Activated gamma-delta T cell (primary cell): ENCODE results near the gene HNRNPUL1.
A peak's percentile ranks its signal among the peaks of the same experiment; 100 is the strongest.
"Not testable (repeated sequence)": the region's sequence is repeated elsewhere in the genome, so short reads cannot be mapped to it uniquely, and the experiment has no call there.

Experiments used
- DNase-seq: peaks from one replicate; lab custom pipeline; 2025; lab: John Stamatoyannopoulos, UW

Gene HNRNPUL1

DNA sequence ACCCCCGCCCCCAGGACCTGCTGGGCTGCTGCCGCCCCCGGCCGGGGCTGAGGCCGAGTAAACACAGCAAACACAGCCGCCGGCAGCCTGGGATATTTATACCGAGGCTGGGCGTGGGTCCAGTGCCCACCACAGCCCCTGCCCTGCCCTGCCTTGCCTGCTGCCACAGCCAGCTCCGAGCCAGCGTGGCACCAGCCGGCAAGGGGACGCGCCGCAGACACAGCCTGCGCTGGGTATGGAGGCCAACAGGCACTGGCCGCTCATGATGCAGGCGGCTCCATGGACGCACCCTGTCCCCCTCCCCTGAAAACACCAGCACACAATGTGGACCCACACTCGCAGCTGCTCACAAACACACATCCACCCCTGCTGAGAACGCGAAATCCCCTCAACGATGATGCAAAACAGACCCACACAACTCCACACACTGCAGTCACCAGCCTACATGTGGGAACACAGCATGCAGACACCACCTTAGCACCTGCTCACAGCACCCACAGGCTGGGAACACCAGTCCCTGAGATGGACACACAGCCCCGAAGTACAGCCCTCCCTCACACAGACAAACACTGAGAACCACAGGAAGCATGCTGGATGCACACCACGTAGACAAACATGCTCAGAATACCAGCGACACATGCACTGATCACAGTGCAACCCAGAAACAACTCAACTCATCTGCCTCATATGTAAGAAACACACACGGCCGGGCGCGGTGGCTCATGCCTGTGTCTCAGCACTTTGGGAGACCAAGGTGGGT is 62.0 kb downstream of the HNRNPUL1 start:
- no peak for DNase-seq

DNA sequence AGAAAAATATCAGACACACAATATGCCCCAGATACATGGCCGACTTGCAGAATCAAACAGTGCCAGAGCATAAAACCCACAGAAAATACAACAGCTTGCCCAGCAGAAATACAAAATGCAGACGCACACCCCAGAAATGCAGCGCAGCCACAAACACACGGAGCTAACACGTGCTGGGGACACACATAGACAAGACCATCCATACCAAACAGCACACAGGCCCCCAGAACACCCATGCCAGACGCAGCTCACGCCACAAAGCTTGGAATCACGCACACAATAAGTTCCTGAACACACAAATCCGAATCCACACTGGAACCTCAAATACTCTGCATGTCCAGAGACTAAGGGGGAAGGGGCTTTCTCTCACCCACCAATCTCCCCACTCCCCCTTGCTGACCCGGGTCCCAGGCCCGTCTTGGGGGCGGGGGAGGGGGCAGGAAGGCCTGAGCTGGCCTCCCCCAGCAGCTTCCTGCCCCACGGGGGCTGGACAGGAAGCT is 63.0 kb downstream of the HNRNPUL1 start:
- no peak for DNase-seq

DNA sequence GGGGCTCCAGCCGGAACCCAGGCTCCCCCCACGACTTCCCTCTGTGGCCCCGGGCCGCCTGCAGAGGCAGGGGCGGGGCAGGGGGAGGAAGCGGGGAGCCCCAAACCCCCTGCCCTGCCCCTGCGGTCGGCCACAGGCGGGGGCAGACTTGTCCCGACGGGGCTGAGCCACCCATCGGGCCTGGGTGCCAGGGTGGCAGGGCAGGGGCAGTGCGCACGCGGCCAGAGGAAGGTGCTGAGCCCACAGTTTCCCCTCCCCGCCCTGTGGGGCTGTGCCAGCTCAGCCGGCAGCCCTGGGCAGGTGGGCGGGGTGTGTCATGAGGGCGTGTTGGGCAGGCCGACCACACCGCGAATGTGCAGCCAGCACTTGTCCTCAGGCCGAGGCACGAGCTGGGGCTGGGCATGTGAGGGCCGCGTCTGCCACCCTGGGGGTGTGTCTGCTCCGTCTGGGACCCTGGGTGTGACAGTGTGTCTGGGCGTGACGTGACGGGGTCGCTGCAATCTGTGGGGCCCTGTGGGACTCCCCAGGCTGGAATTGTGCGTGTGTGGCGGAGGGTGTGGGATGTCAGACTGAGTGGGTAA is 63.5 kb downstream of the HNRNPUL1 start:
- peak; percentile 97 for DNase-seq

DNA sequence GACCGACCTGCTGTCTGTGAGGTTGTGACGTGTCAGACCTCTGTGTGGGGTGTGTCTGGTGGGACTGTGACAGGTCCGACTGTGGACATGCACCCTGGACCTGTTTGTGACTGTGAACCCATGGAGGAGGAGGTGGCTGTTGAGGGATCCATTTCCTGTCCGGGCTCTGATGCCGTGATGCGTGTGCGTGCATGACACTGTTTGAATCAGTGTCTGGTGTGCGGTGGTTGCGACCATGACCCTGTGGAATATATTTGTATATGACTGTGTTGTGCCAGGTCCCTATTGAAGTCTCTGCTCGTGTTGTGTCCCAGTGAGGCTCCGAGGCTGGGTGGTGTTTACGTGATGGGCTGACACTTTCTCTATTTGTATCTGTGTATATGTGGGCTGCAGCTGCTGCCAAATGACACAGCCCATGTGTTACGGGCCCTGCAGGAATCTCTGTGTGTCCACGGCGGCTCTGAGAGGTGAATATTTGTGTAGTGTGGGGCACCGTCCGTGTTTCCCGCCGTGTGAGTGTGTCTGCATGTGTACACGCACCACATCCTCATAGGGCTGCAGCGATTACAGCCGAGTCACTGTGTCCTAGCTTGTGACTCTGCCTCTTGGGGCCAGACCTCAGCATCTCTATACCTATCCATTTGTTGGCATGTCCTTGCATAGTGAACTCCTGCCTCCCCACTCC is 64.1 kb downstream of the HNRNPUL1 start:
- no peak for DNase-seq

DNA sequence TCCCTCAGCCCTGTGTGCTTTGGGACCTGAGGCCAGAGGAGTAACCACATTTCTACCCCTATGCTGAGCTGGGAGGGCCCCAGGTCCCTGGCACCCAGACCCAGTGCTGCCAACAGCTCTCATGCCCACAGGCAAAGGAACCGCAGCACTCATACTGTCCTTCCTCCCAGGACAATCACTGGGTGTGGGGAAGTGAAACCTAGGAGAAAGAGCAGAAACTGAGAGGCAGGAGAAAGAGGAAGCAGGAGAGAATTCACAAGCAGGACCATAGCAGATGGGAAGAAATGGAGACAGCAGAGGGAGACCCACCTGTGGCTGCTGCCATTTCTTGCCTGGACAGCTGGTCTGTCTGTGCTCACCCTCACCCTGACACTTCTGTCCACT is 64.7 kb downstream of the HNRNPUL1 start:
- no peak for DNase-seq

DNA sequence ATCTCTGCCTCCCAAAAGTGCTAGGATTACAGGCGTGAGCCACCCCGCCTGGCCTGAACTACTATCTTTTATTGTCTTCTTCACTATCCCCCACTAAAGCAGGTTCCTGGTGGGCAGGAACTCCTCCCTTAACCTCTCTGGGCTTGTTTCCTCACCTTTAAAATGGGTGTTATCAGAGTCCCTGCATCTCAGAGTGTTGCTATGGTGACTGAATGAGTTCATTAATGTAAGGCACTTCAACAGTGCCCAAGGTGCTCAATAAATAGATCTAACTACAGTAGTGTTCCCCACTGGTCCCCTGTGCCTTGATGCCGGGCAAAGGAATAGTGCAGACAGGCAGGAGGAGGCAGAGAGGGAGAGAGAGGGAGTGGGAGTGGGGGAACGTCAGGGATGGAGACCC is 66.3 kb downstream of the HNRNPUL1 start:
- DNase-seq, result no peak

DNA sequence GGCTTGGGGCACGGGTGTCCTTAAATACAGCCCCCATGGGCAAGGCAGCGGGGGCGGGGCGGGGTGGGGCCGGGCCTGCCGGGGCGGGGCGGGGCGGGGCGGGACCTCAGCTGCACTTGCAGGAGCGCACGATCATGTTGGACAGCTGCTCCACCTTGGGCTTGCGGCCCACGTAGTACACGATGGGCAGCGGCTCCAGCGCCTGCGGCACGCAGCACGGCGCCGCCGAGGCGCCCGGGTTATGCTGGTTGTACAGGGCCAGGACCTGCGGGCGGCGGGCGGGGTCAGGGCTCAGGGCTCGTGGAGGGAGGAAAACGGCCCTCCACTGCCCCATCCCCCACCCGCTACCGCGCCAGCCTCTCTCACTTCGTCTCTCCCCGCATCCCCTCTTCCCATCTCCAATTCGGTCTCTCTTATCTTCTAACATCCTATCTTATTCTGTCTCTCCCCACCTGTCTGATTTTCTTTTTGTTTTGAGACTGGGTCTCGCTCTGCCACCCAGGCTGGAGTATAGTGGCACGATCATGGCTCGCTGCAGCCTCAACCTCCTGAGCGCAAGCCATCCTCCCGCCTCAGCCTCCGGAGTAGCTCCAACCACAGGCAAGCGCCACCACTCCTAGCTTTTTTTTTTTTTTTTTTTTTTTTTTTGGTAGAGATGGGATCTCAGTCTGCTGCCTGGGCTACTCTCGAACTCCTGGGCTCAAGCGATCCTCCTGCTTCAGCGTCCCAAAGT is 66.9 kb downstream of the HNRNPUL1 start:
- no peak for DNase-seq

DNA sequence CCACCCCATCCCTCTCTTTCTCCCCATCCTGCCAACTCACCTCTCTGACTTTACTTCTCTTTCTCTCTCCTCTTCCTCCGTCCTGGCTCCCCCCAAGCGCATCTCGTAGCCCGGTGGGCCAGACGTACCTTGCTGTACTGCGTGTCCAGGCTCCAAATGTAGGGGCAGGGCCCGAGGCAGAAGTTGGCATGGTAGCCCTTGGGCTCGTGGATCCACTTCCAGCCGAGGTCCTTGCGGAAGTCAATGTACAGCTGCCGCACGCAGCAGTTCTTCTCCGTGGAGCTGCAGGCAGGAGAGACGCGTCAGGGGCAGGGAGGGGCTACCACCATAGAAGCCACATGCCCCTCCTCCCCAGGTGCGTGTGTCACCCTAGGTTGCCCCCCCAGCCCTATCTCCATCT is 67.8 kb downstream of the HNRNPUL1 start:
- DNase-seq, result no peak

DNA sequence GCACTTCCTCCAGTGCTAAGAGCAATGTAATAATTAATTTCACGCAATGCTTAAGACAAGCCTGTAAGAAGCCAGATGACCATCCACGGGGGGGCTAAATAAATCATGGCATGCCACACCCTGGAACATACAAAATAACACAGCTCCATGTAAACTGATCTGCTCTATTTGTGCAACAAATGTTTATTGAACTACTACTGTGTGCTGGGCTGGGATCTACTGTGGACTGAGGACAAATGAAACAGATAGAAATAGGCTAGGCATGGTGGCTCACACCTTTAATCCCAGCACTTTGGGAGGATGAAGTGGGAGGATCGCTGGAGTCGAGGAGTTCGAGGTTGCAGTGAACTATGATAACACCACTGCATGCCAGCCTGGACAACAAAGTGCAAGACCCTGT is 68.3 kb downstream of the HNRNPUL1 start:
- no peak for DNase-seq

DNA sequence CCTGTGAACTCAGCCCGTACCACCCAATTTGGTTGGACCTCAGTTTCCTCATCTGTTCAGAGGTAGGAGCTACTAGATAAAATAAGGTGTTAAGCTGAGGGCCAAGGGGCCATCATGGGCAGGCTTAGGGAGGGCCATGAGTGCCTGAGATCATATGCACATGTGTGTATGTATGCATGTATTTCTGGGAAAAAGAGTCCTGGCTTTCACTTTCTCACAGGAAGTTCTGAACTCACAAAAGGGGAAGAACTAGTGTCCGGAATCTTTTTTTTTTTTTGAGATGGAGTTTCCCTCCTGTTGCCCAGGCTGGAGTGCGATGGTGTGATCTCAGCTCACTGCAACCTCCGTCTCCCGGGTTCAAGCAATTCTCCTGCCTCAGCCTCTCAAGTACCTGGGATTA is 70.6 kb downstream of the HNRNPUL1 start:
- DNase-seq, result no peak

DNA sequence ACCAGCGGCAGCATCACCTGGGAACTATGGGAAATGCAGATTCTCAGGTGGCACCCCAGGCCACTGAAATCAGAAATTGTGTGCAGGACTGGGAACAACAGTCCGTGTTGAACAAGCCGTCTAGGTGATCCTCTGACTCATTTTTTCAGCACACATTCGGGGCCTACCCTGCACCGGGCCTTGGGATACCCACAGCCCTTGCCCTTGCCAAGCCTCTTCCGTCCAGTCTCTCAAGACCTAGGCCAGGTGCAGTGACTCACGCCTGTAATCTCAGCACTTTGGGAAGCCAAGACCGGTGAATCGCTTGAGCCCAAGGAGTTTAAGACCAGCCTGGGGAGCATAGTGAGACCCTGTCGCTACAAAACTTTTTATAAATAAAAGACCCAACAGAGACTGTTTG is 71.3 kb downstream of the HNRNPUL1 start:
- DNase-seq, result no peak

DNA sequence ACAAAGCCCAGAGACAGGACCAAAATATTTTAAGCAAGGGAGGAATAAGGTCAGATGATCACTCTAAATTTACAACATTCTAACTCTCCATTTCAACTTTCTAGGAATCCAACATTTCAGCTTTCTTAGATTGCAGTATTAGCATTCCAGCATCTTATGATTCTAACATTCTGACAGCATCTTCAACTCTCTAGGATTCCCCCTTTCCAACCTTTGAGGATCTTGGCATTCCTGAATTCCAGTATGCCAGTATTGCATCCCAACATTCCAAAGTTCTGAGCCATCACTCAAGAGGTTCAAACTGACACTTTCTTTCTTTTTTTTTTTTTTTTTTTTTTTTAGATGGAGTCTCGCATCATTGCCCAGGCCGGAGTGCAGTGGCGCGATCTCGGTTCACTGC is 75.8 kb downstream of the HNRNPUL1 start:
- DNase-seq, result no peak

DNA sequence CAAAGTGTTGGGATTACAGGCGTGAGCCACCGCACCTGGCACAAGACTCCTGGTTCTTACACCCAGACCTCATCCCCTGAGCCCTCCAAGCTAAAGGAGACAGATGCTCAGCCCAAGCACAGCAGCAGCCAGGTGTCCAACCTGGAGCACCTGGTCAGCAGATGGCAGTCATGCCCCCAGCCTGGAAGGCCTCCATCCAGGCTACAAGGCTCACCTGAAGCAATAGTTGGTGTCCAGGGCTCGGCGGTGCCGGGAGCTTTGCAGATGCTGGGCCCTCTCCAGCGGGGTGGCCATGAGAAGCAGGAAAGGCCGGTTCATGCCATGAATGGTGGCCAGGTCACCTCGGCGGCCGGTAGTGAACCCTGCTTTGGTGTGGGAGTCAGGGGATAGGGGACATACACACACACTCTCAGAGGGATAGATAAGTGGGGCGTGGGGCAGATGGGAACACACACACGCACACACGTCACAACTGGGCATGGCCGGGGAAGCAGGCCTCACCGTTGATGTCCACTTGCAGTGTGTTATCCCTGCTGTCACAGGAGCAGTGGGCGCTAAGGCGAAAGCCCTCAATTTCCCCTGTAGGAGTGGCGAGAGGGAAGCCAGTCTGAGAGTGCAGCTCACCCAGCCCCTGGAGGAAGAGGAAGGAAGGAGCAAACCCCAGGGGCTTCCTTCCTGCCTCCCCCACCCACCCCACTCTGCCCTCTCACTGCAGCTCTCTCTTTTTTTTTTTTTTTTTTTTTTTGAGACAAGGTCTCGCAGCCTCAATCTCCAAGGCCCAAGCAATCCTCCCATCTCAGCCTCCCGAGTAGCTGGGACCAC is 77.7 kb downstream of the HNRNPUL1 start:
- no peak for DNase-seq

DNA sequence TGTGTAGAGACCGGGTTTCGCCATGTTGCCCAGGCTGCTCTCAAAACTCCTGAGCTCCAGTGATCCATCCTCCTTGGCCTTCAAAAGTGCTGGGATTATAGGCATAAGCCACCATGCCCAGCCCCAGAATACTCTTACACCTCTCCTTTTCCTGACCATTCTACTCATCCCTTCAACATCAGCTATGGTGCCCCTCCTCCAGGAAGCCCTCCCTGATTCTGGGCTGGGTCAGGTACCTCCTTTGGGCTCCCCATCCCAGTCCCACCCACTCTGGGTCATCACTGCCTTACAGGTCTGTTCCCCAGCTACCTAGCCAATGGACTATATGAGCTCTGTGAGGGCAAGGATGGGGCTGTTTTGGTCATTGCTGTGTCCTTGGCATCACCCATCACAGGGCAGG is 80.0 kb downstream of the HNRNPUL1 start:
- DNase-seq, result no peak

DNA sequence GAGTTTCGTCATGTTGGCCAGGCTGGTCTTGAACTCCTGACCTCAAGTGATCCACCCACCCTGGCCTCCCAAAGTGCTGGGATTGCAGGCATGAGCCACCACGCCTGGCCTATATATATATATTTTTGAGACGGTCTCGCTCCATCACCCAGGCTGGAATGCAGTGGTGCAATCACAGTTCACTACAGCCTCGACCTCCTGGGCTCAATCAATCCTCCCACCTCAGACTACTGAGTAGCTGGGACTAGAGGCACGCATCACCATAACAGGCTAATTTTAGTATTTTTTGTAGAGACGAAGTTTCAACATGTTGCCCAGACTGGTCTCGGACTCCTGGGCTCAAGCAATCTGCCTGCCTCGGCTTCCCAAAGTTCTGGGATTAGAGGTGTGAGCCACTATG is 82.7 kb downstream of the HNRNPUL1 start:
- DNase-seq, result not testable (repeated sequence)

DNA sequence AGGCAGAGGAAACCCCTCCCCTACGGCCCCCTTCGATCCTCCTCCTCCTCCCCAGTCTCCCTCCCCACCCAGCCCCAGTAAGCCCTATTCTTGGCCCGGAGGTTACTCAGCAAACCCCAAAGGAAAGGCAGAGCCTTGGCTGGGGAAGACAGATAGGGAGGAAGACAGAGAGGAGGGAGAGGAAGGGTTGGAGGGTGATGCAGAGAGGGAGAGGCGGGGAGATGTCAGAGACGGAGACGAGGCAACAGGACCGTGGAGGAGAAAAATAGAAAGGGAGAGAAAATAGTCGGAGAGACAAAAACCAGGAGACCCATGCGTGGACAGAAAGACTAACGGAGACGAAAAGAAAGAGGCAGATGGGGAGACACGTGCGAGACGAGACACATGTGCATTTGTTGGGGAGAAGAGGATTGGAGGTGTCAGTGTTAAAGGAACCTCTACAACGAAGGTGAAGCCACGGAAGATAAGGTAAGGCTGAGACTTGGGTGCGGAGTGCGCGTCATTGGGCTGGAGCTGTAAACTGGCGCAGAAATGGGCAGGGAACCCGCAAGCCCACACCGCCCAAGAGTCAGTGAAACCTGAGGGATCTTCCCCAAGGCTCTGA is 86.7 kb downstream of the HNRNPUL1 start:
- DNase-seq, result no peak

DNA sequence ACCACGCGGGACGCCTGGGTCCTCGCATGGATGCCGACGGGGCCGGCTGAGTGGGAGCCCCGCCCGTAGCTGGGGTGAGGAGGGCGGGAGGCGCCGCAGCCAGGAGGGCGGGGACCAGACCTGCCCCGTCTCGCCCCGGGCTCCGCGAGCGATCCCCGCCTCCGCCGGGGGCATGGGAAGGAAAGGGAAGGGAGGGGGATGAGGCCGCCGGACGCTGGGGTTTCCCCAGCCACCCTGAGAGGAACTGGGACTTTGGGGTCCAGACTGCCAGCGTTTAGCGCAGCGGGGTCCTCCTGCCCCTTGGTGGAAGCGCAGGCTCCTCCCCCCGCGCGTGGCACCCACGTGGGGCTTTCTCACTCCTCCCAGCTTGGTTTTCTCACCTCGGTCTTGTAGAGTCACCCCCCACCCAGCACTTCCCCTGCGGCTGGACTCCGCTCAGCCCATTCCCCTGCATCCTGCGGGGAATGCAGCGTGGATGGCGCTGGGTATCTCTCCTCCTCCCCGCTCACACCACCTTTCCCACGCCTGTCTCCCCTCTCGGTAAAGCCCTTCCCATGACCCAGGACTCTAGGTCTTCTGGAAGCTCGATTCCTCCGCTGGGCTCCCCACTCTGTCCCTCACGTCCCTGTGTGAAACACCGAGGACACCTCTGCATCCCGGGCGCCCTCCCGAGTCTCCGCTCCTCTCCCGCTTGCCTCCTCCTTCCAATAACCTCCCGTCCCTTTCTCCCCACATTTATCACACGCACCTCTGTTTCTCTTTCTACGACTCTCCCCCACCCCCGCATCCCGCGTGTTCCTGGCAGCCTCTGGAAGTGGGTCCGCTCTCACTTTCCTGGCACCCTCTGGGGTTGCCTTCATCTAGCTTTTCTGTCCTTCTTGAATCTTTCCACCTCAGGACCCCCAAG is 87.4 kb downstream of the HNRNPUL1 start:
- DNase-seq, result peak; percentile 91

DNA sequence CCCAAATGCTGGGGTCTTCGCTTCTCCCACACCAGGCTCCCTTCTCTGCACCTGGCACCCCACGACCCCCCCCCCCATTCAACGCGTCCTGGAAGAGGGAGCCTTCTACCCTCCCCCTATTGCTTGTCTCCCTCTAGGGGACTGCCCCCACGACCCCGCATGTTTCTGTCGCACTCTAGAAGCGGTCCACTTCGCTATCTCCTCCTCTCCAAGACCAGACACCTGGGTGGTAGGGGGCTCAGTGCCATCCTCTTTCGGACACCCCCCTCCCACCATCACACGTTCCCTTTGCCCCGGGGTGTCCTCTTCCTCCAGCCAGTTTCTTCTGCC is 88.1 kb downstream of the HNRNPUL1 start:
- DNase-seq, result no peak

DNA sequence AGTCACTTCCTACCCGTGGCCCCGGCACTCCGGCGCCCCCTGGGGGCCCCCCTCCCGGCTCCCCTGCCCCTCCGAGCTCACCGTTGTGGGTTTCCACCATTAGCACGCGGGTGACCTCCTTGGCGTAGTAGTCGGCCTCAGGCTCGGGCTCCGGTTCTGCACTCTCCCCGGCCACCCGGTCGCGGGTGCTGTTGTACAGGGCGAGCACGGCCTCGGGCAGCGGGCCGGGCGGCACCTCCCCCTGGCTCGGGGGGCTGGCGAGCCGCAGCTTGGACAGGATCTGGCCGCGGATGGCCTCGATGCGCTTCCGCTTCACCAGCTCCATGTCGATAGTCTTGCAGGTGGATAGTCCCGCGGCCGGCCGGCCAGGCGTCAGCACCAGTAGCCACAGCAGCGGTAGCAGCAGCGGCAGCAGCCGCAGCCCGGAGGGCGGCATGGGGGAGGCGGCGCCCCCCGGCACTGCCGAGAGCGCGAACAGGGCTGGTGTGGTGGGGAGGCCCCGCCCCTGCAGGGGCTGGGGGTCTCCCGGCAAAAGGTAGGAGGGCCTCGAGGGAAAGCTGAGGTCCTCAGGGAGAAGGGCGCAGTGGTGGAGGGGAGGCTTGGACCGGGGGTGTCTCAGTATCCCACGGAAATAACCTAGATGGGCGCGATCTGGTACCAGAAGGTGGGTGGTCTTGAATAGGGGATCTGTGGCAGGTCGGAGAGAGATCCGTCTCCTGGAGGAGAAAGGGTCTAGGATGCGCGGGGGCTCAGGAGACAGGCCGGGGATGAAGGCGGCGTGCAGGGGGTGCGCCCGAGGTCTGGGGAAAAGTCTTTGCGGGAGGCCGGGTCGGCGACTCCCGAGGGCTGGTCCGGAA is 88.7 kb downstream of the HNRNPUL1 start:
- peak; percentile 64 for DNase-seq
